GM12875 (cell line): ENCODE measurements around the gene MATK.

Experiments used
- H3K4me3 ChIP-seq: one replicate; pipeline ENCODE4 v1.5.1; 2011; ENCODE audit warnings: low read depth, low read length, control low read depth
- TF ChIP-seq, protein P1 (sequence below): IDR thresholded peaks from 2 replicates; pipeline ENCODE4 v1.5.1; 2011; ENCODE audit warnings: low read depth, mild to moderate bottlenecking, control low read depth, inconsistent platforms, low read length, moderate library complexity, borderline replicate concordance; ENCODE audit not compliant: insufficient read depth

MATK gene

GRCh38 chr19:3745363-3746045 lies 40.7 kb downstream of the MATK start:
- no peak overlapping the region for H3K4me3 ChIP-seq
- TF ChIP-seq, protein P1, sequence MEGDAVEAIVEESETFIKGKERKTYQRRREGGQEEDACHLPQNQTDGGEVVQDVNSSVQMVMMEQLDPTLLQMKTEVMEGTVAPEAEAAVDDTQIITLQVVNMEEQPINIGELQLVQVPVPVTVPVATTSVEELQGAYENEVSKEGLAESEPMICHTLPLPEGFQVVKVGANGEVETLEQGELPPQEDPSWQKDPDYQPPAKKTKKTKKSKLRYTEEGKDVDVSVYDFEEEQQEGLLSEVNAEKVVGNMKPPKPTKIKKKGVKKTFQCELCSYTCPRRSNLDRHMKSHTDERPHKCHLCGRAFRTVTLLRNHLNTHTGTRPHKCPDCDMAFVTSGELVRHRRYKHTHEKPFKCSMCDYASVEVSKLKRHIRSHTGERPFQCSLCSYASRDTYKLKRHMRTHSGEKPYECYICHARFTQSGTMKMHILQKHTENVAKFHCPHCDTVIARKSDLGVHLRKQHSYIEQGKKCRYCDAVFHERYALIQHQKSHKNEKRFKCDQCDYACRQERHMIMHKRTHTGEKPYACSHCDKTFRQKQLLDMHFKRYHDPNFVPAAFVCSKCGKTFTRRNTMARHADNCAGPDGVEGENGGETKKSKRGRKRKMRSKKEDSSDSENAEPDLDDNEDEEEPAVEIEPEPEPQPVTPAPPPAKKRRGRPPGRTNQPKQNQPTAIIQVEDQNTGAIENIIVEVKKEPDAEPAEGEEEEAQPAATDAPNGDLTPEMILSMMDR: no peak

- no peak overlapping the region for H3K4me3 ChIP-seq
- TF ChIP-seq, protein P1: no peak
Measured at GRCh38 chr19:3743486-3743885, 42.7 kb downstream of the MATK start.

GRCh38 chr19:3740431-3740830 lies 45.8 kb downstream of the MATK start:
- no peak overlapping the region for H3K4me3 ChIP-seq
- TF ChIP-seq, protein P1: no peak

DNA sequence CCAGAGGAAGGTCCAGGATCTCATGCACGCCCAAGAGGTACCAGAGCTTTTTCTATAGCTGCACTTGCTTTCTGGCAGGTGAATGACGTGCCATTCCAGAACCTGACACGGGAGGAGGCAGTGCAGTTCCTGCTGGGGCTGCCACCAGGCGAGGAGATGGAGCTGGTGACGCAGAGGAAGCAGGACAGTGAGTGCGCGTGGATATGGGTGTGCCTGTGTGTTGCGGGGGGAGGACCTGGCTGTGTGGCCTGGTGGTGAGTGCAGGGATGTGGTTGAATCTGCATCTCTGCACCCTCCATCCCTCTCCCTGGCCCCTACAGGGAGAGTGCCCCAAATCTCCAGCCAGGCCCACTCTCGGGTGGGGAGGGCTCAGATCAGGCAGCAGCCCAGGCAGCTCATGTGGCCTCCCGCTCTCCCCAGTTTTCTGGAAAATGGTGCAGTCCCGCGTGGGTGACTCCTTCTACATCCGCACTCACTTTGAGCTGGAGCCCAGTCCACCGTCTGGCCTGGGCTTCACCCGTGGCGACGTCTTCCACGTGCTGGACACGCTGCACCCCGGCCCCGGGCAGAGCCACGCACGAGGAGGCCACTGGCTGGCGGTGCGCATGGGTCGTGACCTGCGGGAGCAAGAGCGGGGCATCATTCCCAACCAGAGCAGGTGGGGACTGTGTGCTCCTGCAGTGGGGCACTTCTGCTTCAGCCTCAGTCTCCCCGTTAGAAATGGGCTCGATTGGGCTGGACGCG lies 47.5 kb downstream of the MATK start:
- TF ChIP-seq, protein P1: no peak
- H3K4me3 ChIP-seq: no peak overlapping the region

GRCh38 chr19:3737487-3738205 lies 48.5 kb downstream of the MATK start:
- TF ChIP-seq, protein P1: no peak
- H3K4me3 ChIP-seq: no peak overlapping the region

GRCh38 chr19:3736106-3736724 lies 50.0 kb downstream of the MATK start:
- TF ChIP-seq, protein P1: no peak
- H3K4me3 ChIP-seq: no peak overlapping the region
